IPS-18c (cell line): Measurements from ENCODE around the gene PPFIA3.
A peak's percentile ranks its signal among the peaks of the same experiment; 100 is the strongest.
"Not testable (repeated sequence)": the region's sequence is repeated elsewhere in the genome, so short reads cannot be mapped to it uniquely, and the experiment has no call there.

ENCODE experiments used
- H3K4me3 ChIP-seq: 2 replicates; pipeline ENCODE4 v1.7.0; 2013; ENCODE audit warnings: low read depth, mild to moderate bottlenecking, low read length, moderate library complexity; ENCODE audit not compliant: insufficient read depth
- H3K9me3 ChIP-seq: one replicate; pipeline ENCODE4 v1.6.1; 2013; ENCODE audit warnings: mild to moderate bottlenecking, low read length, moderate library complexity; ENCODE audit not compliant: control insufficient read depth, insufficient read depth

The PPFIA3 gene

DNA sequence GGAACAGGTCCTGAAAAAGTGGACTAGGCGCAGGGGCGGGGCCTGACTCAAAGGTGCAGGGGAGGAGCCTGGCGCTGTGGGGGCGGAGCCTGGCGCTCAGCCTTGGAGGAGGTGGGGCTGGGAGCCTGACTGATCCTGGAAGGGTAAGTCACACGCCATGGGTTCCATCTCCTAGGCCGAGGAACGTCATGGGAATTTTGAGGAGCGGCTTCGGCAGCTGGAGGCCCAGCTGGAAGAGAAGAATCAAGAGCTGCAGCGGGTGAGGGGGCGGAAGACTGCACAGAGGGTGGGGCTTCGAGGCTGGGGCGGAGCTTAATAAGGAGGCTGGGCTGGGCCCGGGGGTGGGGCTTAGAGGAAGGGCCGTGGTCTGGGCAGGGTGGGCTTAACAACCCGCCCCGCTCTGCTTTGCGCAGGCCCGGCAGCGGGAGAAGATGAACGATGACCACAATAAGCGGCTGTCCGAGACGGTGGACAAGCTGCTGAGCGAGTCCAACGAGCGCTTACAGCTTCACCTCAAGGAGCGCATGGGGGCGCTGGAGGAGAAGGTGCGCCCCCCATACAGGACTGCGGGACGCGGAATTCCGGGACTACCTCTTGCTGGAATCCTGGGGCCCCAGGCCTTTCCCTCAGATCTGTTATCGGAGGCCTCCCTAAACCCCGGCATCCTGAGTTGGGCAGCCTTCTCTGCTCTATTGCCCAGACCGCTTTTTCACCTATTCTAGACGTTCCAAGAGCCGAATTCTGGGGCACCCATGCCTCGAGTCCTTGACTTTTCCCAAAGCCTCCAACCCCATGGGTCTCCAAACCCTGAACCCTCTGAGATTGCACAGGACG, 14.5 kb downstream of the PPFIA3 start:
- peak overlapping the region; percentile 41; the same call in 1 of the 2 replicates for H3K4me3 ChIP-seq
- no peaks in the 10 kb centered on the region for H3K9me3 ChIP-seq

DNA sequence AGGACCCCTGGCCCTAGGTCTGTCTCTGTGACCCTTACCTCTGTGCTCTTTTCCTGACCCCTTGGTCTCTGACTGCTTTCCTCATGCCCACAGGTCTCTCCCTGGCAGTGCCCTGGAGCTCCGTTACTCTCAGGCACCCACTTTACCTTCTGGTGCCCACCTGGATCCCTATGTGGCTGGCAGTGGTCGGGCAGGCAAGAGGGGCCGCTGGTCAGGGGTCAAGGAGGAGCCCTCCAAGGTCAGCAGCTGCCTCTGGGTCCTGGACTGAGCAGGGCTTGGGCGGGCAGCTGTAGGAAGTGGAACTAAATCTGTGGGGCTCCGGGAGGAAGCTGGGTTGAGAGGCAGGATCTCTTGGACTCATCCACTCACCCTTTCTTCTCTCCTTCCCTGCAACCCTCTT, 16.3 kb downstream of the PPFIA3 start:
- no peaks in the 10 kb centered on the region for H3K9me3 ChIP-seq
- no peak overlapping the region for H3K4me3 ChIP-seq

DNA sequence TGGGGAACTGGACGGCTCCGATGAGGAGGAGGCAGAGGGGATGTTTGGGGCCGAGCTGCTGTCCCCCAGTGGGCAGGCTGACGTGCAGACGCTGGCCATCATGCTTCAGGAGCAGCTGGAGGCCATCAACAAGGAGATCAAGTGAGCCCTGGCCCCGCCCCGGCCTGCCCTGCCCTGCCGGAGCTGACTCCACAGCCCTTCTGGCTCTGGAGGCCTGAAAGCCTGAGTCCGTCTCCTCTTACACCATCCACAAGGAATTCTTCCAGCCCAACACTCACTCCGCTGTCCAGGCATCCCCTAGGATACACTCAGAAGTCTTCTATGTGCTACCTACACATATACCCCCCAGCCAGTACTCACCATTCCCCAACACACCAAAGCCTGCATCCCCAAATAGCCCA, 17.4 kb downstream of the PPFIA3 start:
- Histone ChIP-seq H3K9me3 (no peaks in the 10 kb centered on the region), H3K4me3 (no peak overlapping the region)

DNA sequence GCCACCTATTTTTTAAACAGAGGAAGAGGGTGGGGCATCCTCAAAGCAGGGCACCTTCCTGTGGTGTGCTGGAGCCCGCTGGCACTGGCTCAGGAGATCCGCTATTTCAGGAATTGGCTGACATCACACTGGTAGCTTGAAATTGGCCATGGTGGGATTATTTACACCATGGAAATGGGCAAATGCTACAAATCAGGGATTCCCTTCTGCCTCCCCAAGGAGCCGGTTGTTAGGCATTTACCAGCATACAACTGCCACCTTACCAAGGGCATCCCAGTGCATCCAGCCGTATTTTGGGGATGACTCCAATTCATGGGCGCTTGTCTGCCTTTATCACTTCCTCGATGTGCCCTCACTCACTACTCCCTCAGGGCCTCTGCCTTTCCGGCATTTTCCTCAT, 21.6 kb downstream of the PPFIA3 start:
- H3K9me3 ChIP-seq, result no peaks in the 10 kb centered on the region
- no peak overlapping the region for H3K4me3 ChIP-seq

DNA sequence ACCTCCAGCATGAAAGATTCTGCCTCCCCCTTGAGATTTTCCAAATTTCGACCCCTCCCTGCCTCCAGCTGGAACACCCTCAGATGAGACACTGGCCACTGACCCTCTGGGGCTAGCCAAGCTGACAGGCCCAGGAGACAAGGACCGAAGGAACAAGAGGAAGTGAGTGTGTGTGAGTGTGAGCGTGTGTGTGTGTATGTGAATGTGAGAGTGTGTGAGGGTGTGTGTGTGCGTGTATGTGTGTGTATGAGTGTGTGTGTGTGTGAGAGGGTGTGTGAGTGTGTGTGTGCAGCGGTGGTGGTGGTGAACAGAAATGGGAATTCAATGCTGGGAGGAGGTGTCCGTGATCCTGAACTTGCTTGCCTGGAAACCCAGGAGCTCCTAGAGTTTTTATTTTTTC, 22.0 kb downstream of the PPFIA3 start:
- H3K9me3 ChIP-seq, result no peaks in the 10 kb centered on the region
- no peak overlapping the region for H3K4me3 ChIP-seq

DNA sequence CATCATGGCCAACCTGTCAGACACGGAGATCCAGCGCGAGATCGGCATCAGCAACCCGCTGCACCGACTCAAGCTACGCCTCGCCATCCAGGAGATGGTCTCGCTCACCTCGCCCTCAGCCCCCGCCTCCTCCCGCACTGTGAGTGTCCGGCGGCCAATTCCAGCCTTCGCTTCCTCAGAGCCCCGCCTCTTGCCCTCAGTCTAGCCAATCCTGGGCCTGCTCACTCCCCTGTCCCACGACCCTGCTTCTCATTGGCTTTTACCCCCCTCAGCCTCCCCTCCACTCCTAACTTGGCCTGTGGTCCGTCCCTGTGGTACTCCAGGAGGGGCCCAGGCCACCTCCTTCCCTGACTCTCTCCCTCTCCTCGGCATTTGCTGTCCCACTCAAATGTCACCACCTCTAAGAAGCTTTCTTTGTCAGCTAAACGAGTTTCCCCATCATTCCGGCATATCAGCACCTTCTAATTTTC, 23.6 kb downstream of the PPFIA3 start:
- peak overlapping the region; percentile 63 for H3K4me3 ChIP-seq
- H3K9me3 ChIP-seq, result no peaks in the 10 kb centered on the region

DNA sequence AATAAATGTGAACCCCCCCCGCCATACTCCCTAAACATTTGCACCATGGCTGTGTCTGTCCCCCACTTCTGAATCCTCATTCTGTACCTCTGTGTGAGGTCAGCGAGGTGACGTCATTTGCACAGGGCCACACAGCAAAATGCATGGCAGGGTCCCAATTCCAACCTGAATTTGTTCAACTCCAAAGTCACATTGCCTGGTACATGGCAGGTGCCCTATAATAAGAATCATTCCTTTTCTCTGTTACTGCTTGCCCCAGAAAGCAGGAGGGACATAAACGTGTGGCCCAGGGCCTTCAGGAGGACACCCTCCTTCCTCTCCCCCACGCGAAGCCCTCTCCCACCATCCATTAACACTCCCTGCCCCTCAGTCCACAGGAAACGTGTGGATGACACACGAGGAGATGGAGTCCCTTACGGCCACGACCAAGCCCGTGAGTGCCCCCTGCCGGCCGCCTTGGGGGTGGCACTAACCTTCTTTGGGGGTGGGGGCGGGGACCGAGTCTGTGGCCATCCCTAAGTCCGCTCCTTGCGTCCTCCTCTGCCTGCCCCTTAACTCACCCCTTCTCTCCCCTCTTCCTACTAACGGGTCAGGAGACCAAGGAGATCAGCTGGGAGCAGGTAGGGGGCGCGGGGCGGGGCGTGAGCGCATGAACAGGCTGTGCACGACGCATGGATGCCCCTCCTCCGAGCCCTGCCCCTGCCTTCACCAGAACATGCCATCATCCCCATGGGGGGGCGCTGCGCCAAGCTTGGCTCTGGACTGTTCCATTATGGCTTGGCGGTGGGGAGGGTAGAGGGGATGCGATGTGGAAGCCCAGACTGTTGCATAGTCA, 26.4 kb downstream of the PPFIA3 start:
- peak overlapping the region; percentile 42; the same call in 1 of the 2 replicates for H3K4me3 ChIP-seq
- no peaks in the 10 kb centered on the region for H3K9me3 ChIP-seq

DNA sequence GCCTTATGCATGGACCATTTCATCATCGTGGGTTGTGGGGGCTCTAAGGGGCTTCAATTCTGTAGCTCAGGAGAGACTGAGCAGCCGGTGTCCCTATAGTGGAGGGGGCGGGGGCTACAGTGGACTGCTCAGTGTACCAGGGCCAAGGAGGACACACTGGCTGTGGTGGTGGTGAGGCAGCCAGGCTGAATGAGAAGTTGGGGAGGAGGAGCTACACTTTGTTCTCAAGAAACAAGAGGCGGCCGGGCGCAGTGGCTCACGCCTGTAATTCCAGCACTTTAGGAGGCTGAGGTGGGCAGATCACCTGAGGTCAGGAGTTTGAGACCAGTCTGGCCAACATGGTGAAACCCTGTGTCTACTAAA, 27.0 kb downstream of the PPFIA3 start:
- H3K9me3 ChIP-seq, result not testable (repeated sequence)
- peak overlapping the region; percentile 42; the same call in 1 of the 2 replicates for H3K4me3 ChIP-seq

DNA sequence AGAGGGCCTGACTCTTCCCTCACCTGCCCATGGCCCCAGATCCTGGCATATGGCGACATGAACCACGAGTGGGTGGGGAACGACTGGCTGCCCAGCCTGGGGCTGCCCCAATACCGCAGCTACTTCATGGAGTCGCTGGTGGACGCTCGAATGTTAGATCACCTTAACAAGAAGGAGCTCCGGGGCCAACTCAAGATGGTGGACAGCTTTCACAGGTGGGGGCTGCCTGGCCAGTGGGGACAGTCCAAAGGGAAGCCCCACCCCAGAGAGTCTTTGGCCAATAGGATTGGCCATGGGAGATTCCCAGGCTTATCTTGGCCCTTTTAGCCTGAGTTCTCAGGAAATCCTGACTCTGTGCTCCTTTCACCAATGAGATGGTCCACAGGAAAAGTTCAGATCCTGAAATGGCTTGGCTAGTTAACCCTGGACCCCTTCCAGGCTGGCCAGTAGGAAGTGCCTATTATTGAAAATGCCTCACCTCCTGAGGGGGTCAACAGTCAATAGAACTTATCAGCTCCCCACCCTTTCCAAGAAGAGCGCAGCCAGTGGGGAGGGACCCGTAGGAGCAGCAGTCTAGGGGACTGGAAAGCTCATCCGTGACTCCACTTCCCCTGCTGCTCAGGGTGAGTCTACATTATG, 28.8 kb downstream of the PPFIA3 start:
- peak overlapping the region; percentile 78; the same call in 1 of the 2 replicates for H3K4me3 ChIP-seq

DNA sequence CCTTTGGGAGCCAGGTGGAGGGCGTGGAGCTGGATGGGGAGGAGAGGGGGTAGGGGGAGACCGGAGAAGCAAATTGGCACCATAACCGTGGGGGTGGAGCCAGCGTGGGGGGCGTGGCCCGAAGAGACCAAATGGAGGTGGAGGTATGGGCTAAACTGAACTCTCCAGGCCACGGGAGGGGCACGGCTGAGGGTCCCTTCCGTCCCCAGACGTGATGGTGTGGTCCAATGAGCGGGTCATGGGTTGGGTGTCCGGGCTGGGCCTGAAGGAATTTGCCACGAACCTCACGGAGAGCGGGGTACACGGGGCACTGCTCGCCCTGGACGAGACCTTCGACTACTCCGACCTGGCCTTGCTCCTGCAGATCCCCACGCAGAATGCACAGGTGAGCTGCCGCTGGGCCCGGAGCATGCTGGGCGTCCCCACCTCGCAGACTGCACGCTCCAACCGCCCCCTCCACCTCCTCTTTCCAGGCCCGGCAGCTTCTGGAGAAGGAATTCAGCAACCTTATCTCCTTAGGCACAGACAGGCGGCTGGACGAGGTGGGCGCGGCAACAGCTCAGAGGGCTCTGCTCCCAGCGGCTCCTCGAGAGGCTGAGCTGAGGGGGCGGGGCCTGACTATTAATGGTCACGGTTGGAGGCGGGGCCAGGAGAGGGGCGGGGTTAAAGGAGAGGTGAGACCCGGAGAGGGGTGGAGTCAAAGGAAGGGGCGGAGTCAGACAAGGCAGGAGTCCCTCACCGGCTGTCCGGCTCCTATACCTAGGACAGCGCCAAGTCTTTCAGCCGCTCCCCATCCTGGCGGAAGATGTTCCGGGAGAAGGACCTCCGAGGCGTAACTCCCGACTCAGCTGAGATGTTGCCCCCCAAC, 29.7 kb downstream of the PPFIA3 start:
- no peaks in the 10 kb centered on the region for H3K9me3 ChIP-seq
- peak overlapping the region; percentile 78 for H3K4me3 ChIP-seq

More for the DNA sequence above, 28.8 kb downstream of the PPFIA3 start:
- no peaks in the 10 kb centered on the region for H3K9me3 ChIP-seq

DNA sequence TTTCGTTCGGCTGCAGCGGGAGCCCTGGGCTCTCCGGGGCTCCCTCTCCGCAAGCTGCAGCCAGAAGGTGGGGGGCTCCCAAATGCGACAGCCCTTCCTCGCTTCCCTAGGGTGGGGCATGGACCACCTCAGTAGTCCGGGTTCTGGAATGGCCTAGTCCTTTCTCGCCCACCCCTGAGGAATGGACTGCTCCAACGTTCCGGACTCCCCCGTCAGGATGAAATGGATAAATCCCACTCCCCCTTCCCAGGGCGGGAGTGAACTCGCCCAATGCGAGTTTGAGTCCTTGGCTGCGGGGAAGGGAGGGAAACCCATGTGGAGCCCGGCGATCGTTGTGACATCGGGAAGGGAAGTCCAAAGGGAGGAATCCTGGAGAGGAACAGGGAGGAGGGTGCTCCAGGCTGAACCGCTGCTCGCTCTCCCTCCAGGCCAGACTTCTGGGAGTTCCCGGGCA, 30.3 kb downstream of the PPFIA3 start:
- Histone ChIP-seq H3K4me3 (peak overlapping the region; percentile 78), H3K9me3 (no peaks in the 10 kb centered on the region)

DNA sequence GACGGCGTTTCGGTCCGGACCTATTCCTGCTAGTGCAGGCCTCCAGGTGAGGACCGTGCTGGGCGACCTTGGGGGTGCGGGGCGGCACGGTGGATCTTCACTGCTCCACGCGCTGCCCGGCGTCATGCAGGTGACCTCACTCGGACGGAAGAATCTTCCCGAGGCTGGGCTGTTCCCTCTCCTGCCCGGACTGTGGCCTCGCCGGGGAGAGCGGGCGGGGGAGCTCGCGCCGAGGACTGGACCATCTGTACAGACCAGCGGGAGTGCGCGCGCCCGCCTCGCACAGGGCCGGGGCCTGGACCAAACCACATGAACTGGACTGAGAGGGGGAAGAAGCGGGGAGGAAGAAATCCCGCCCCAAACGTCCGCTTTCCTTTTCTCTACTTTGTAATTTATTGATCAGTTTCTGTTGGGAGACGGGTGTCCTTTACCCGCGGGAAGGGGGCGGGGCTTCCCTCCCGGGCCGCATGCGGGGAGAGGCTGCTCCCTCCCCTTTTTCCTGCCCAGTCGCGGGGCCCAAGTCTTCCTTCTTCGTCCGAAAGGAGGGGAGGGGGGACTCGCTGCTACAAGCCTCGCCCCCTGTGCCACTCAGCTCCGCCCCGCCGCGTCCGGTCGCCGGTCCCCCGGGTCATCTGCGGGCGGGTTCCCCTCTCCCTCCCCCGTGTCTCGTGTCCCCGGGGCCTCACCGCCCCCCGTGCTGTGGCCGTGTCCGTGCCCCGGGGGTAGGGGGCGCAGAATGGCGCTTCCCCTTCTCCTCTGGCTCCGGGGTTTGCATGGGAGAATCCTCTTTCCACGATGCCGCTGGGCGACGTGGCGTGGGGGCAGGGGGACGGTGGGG, 31.0 kb downstream of the PPFIA3 start:
- H3K9me3 ChIP-seq, result no peaks in the 10 kb centered on the region
- peak overlapping the region; percentile 78 for H3K4me3 ChIP-seq

DNA sequence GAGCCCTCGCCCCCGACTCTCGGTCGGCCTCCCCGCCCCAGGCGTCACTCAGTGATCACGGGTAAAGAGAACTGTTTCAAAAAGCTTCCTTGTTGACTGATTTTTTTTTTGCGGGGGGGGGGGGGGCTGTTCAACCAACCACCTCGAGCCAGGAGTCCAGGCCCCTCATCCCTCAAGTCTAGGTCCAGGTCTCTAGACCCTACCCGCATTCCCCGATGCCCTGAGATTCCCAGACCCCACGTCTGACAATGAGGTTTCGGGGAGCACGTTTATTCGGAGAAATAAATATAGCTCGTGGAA, 31.6 kb downstream of the PPFIA3 start:
- Histone ChIP-seq H3K4me3 (peak overlapping the region; percentile 78), H3K9me3 (no peaks in the 10 kb centered on the region)

DNA sequence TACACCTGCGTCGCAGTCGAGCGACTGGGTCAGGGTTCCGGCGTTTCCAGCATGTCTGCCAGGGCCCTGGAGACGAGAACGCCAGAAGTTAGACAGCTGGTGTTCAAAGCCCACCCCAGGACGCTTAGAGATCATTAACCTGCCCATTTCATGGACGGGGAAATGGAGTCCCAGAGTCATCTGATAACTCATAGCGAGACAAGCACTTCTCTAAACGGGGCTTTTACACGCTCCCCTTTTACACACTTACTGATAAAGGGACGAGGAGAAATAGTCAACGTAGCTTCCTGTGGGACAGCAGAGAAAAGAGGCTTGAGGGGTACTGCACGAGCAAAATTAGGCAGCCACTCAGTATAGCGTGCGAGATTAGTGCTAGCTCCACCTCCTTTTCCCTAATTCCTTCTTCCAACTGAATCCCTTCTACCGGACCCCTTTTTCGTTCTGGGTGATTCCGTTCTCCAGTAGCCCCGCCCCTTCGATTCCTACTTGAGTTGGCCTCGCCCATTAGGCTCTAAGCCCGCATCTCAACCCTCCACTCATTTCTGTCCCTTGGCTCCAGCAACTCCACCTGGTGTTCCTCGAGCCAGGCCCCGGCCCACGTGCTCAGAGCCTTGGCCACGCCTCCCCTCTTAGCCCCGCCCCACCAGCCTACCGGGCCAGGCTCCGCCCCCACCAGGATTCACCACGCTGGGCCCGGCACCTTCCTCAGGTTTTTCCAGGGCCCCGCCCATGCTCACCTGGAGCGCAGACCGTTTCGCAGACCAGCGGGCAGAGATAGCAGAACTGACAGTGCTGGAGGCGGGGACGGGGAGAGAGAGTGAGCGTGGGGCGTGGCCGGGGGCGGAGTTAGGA, 32.1 kb downstream of the PPFIA3 start:
- H3K4me3 ChIP-seq, result peak overlapping the region; percentile 78; the same call in 1 of the 2 replicates
- H3K9me3 ChIP-seq, result no peaks in the 10 kb centered on the region

DNA sequence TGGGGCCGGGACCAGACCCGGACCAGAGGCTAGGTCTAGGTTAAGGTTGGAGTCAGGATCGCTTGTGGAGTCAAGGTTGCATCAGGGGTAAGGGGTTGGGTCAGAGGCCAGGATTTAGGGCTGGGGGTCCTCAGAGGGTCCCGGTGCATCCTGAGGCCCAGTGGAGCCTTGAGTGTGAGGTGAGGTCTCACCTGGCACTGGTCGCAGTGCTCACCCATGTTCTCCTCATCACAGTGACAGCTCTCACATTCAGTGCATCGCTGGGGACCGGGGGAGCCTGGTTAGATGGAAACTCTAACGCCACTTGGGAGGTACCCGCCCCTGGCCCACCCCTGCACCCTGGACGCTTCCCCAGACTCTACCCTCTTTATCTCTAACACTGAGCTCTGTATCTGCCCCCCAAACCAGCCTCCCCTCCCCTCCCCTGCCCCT, 32.8 kb downstream of the PPFIA3 start:
- peak overlapping the region; percentile 38 for H3K4me3 ChIP-seq

More for the DNA sequence above, 32.8 kb downstream of the PPFIA3 start:
- H3K9me3 ChIP-seq, result no peaks in the 10 kb centered on the region
